NCI-H2171 (cell line): ENCODE results near the gene LLCFC1.
"Not testable (repeated sequence)": the region's sequence is repeated elsewhere in the genome, so short reads cannot be mapped to it uniquely, and the experiment has no call there.

Experiments
- DNase-seq: peaks from one replicate; lab custom pipeline; 2025; lab: John Stamatoyannopoulos, UW

Gene LLCFC1

DNA sequence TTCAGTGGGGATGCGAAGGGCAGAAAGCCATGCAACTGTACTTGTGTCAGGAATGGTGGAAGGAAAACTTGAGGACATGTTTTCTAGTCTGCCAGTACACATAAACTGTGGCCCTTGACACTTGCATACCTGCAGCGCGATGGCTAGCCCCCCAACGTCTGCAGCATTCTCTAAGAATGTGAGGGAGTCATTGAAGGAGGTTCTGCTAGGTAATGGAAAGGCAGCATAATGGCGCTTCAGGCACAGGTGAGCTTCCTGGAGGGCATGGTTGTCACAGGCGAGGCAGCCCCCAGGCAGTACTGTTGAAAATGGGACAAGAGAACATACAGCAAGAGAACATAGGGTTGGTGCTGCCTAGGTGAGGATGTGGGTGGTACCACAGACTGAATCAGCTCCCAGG lies 3.5 kb downstream of the LLCFC1 start:
- no peak for DNase-seq

GRCh38 chr7:142943706-142944268 lies 4.5 kb downstream of the LLCFC1 start:
- no peak for DNase-seq

DNA sequence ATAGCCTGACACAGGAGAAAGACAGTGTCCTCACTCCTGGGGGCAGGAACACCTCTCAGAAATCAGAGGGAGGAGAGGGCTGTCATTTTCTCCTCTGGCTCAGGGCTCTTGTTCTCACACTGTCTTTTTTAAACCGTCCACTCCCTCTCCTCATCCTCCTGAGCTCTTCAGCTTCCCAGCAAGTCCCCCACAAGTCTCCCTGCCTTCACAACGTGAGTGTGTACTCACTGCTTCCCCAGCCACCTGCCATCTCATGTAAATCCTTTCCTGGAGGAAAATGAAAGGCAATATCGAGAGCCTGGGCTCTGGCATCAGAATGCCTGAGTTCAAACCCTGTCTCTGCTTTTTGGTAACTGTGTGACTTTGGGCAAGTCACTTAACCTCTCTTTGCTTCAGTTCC lies 5.7 kb downstream of the LLCFC1 start:
- DNase-seq: no peak

DNA sequence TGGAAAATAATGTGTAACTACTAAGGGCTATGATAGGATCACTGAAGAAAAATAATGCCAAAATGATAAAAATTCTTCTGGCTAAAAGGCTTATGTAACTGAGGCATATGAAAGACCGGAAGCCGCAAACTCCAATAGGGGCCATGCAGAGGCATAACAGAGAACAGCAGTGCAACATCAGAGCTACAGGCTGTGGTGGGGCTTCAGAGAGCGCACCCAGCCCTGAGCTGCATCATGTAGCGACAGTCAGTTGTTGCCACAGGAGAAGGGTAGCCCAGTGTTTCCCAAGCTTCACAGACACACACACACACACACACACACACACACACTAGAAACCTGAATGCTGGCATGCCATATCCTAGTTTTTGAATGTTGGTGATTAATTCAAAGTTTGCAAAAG lies 9.3 kb downstream of the LLCFC1 start:
- DNase-seq: no peak

GRCh38 chr7:142950235-142950634 lies 11.0 kb downstream of the LLCFC1 start:
- no peak for DNase-seq

GRCh38 chr7:142954680-142955268 lies 15.5 kb downstream of the LLCFC1 start:
- no peak for DNase-seq

GRCh38 chr7:142956951-142957623 lies 17.8 kb downstream of the LLCFC1 start:
- DNase-seq: no peak

- DNase-seq: no peak
Observed at GRCh38 chr7:142957723-142958122, 18.4 kb downstream of the LLCFC1 start.

DNA sequence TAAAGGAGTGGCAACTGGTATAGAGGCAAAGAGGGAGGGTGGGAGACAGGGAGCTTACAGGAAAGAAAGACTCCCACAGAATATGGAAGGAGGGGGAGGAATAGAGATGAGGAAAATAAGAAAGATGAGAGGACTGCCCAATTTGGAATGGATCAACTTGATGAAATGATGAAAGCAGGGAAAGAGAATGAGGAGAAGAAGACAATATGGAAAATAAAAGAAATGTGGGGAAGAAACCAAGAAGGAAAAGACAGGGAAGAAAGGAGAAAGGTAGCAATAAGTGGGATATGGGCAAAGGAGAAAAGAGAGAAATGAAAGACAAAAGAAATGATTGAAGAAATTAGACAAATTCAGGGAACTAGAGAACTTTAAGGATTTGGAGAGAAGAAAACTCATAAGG lies 19.9 kb downstream of the LLCFC1 start:
- DNase-seq: no peak

GRCh38 chr7:142960955-142961512 lies 21.8 kb downstream of the LLCFC1 start:
- DNase-seq: no peak

- DNase-seq: no peak
Observed at GRCh38 chr7:142961595-142961972, 22.3 kb downstream of the LLCFC1 start.

DNA sequence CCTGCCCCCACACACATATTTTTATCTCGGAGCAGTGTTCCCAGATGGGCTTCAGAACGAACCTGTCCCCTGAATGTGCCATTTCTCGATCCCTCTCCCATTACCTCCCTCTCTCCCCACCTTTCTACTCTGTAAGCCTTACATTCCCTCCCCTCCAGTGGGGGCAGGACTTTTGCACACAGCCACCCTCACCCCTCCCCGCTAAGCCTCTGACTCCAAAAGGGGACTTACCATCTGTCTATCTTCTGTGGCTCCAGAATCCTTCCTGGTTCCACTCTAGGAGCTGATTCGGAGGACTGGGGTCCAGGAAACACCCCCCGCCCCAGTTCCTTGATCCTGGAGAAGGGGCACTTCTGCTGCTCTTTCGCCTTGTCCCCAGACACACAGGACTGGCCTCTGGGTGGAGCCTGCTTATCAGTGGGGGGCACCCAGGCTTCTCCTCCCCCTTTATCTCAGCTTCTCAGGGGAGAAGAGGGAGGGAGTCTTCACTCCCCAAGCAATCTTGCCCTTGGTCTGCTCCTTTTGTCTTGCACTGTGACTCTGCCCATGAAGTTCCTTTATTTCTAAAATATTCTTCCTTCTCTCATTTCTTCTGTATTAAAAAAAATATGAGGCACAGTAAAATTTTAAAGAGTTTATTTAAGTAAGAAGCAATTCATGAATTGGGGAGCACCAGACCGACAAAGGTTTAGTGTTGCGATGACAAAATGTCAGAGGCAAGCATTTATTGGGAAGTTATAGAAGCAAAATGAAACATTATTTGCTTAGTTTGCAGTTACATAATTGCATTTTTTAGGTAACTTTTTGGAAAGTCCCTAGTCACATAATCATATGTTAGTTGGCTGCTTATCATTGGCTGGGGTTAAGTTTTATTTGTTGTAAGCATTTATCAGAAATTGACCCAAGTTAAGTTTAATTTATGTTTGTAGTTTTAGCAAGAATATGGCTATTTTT lies 23.0 kb downstream of the LLCFC1 start, which contains the start of gene KEL:
Gene KEL, minus strand, starts transcription at position 391 of the 954 bp plus-strand sequence. Its CDS starts 157 bp downstream, at position 234.
- no peak for DNase-seq

GRCh38 chr7:142962991-142963390 lies 23.7 kb downstream of the LLCFC1 start:
- DNase-seq: no peak

DNA sequence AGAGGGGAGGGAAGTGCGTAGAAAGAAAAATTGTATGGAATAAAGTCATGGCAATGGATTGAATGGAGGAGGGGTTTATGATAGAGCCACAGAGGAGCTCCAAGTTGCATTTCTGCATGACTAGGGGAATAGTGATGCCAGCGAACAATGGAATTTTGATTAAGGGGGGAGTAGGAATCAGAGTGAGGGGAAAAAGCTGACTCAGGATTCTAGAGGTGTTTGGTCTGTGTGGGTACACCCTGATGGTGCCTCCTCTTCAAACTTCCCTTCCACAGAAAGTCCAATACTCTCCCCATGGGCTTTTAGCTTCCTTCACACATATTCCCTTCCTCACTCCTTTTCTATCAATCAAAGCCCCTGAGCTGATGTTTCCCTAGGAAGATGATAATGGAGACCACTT lies 24.7 kb downstream of the LLCFC1 start:
- no peak for DNase-seq

DNA sequence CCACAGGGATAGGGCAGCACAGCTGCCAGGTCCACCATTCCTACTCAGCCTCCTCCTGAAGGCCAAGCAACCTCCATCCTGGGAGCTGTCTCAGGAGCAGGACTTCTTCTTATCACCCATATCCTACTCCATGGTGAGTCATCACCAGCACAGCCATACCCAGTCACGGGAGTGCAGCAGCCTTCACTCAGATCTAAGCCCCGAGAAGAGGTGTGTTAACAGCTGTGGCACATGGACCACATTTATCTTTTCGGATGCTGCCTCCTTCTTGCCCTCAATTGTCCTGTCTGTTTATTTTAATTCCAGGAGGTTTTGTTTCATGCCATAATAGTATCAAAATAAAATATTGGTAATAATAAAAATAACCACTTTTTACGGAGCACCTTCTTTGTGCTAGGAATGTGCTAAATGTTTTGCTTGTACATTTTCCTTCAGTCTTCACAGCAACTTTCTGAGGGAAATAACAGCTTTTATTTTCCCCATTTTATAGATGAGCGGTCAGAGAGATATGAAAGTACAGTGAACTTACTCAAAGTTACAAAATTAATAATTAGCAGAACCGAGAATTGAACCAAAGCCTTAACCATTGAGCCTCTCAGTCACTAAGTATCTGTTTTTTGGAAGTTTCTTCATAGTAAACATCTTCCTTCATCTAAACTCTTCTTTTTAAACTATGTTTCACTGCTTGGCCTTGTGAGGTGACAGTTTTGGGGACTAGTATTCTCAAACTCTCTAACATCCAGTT lies 25.4 kb downstream of the LLCFC1 start:
- no peak for DNase-seq

GRCh38 chr7:142968229-142968628 lies 28.9 kb downstream of the LLCFC1 start:
- no peak for DNase-seq

- DNase-seq: no peak
Observed at GRCh38 chr7:142969183-142969582, 29.9 kb downstream of the LLCFC1 start.

DNA sequence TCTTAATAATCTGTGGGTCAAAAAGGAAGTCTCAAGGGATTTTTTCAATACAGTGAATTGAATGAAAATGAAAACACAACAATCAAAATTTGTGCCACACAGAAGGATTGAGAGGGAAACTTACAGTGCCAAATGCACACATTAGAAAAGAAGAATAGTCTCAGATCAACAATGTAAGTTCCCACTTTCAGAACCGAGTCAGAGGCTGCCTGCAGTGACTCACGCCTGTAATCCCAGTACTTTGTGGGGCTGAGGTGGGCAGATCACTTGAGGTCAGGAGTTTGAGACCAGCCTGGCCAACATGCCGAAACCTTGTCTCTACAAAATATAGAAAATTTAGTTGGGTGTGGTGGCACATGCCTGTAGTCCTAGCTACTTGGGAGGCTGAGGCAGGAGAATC lies 35.3 kb downstream of the LLCFC1 start:
- no peak for DNase-seq

GRCh38 chr7:142978402-142978801 lies 39.1 kb downstream of the LLCFC1 start:
- DNase-seq: not testable (repeated sequence)

- no peak for DNase-seq
Observed at GRCh38 chr7:142983825-142984224, 44.5 kb downstream of the LLCFC1 start.

DNA sequence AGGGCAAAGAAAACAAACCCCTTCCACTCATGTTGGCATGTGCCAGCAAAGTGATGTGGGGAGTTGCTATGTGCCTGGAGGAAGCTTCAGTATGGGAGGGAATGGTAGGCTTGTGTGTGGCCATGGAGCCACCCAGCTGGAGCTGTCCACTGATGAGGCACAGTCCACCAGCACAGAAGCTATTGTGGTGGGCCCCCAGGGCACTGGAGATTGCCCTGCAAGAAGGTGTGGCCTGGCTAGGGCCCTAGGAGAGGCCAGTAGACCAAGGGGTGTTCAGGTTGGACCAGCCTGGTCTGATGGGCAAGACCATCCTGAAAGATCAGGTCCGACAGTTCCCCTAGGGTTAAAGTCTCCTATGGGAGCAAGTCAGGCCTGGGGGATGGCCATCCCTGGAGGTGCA lies 45.0 kb downstream of the LLCFC1 start:
- DNase-seq: no peak
